HCT116 (cell line): ENCODE measurements around the gene AQP5. TPM values are rescaled to one million over a fixed set of nuclear protein-coding genes. Genes with fewer than 3 reads are reported as not detected.

Experiments used
- ATAC-seq: fragments of 200-7000 bp; cut with Tn5 transposase; 2 replicates; pipeline ENCODE4 v1.9.1; 2020; ENCODE audit warnings: mild to moderate bottlenecking, moderate library complexity
- BruUV-seq: library from RNA; stranded (reverse); fragments of 400-500 nt; replicated peaks from 2 replicates; lab custom pipeline; 2021; lab: Mats Ljungman, UMichigan
- CTCF ChIA-PET: fragments of 300-600 bp; sonication (Branson Sonifier 250); formaldehyde crosslinking; loops from one replicate; lab custom pipeline; 2021; ENCODE audit warnings: antibody characterized with exemption; lab: Charles Lee
- POLR2A ChIA-PET: fragments of 300-600, 350-600 bp; sonication (Branson Sonifier 250); formaldehyde crosslinking; loops from one replicate; lab custom pipeline; 2021; ENCODE audit warnings: antibody characterized with exemption; lab: Charles Lee
- RAD21 ChIA-PET, 2 experiments: fragments of 300-600 bp; sonication (Branson Sonifier 250); formaldehyde crosslinking; loops; one replicate each; lab custom pipeline; 2023; ENCODE audit warnings: low total read pairs in 2 of 2; ENCODE audit not compliant: uncharacterized antibody in 2 of 2, unreplicated experiment in 2 of 2, low non-redundant PET in 1 of 2; lab: Charles Lee
- DNase-seq: peaks from one replicate; pipeline ENCODE4 v3.0.0-alpha.2; 2010; ENCODE audit warnings: low read depth, low spot score
- H2AFZ ChIP-seq: fragments of 200-600 bp; shearing (Covaris generic), sonication (generic); 2 replicates; pipeline ENCODE4 v1.6.1; 2017; ENCODE audit warnings: low read depth, mixed run types, mixed read lengths, antibody characterized with exemption, low read length; ENCODE audit not compliant: poor library complexity, severe bottlenecking
- H3K27ac ChIP-seq: 2 replicates; pipeline ENCODE4 v1.5.1; 2012; ENCODE audit warnings: low read depth, low read length
- H3K27me3 ChIP-seq: fragments of 200-600 bp; sonication (generic); 2 replicates; pipeline ENCODE4 v1.6.1; 2016; ENCODE audit warnings: mixed run types, low read length, mixed read lengths; ENCODE audit not compliant: insufficient read depth
- H3K36me3 ChIP-seq, 2 experiments: fragments of 200-500 bp in 1 of 2; fragments of 200-600 bp in 1 of 2; sonication (Bioruptor generic) in 1 of 2; sonication (generic) in 1 of 2; 2 replicates each; pipeline versions ENCODE4 v1.5.1 to v1.6.1; 2014 to 2016; ENCODE audit warnings: low read length in 2 of 2, inconsistent platforms in 1 of 2, mixed read lengths in 1 of 2, mixed run types in 1 of 2; ENCODE audit not compliant: insufficient read depth in 2 of 2, control insufficient read depth in 1 of 2
- H3K4me1 ChIP-seq, 2 experiments: fragments of 200-600 bp in 1 of 2; sonication (generic) in 1 of 2; 2 replicates each; pipeline versions ENCODE4 v1.5.1 to v1.6.1; 2012 to 2017; ENCODE audit warnings: low read length in 2 of 2, inconsistent platforms in 1 of 2, mild to moderate bottlenecking in 1 of 2, mixed read lengths in 1 of 2, mixed run types in 1 of 2, moderate library complexity in 1 of 2; ENCODE audit not compliant: insufficient read depth in 2 of 2, control insufficient read depth in 1 of 2
- H3K4me2 ChIP-seq: fragments of 200-600 bp; sonication (generic); 2 replicates; pipeline ENCODE4 v1.6.1; 2017; ENCODE audit warnings: mixed run types, low read length, mixed read lengths
- H3K4me3 ChIP-seq, 2 experiments: fragments of 200-600 bp in 1 of 2; sonication (generic) in 1 of 2; replicated peaks in 1 of 2; 2 replicates each; pipeline ENCODE4 v1.5.1; 2011 to 2016; ENCODE audit warnings: low read length in 2 of 2, control low read depth in 1 of 2, low read depth in 1 of 2, mild to moderate bottlenecking in 1 of 2, mixed read lengths in 1 of 2, mixed run types in 1 of 2
- H3K79me2 ChIP-seq: fragments of 200-600 bp; sonication (generic); 2 replicates; pipeline ENCODE4 v1.6.1; 2017; ENCODE audit warnings: mild to moderate bottlenecking, mixed run types, low read length, moderate library complexity, mixed read lengths; ENCODE audit not compliant: insufficient read depth
- H3K9ac ChIP-seq: fragments of 200-600 bp; sonication (generic); 2 replicates; pipeline ENCODE4 v1.6.1; 2016; ENCODE audit warnings: low read length, mixed read lengths
- H3K9me2 ChIP-seq: fragments of 200-600 bp; sonication (generic), shearing (Covaris generic); 2 replicates; pipeline ENCODE4 v1.6.1; 2017; ENCODE audit warnings: mixed run types, mild to moderate bottlenecking, moderate library complexity; ENCODE audit not compliant: insufficient read depth
- H3K9me3 ChIP-seq, 2 experiments: fragments of 200-500 bp in 1 of 2; fragments of 200-600 bp in 1 of 2; sonication (Bioruptor generic) in 1 of 2; sonication (generic) in 1 of 2; 2 replicates each; pipeline ENCODE4 v1.6.1; 2014 to 2017; ENCODE audit warnings: low read length in 2 of 2, mixed read lengths in 2 of 2, inconsistent platforms in 1 of 2, low read depth in 1 of 2, mild to moderate bottlenecking in 1 of 2, mixed run types in 1 of 2, moderate library complexity in 1 of 2; ENCODE audit not compliant: control insufficient read depth in 1 of 2, insufficient read depth in 1 of 2
- H4K20me1 ChIP-seq: fragments of 200-600 bp; sonication (generic), shearing (Covaris generic); 2 replicates; pipeline ENCODE4 v1.6.1; 2017; ENCODE audit warnings: mixed run types, mild to moderate bottlenecking, moderate library complexity; ENCODE audit not compliant: insufficient read depth
- CEBPB ChIP-seq: IDR thresholded peaks from 2 replicates; pipeline ENCODE4 v1.6.1; 2012; ENCODE audit warnings: low read depth
- POLR2A ChIP-seq: IDR thresholded peaks from 2 replicates; pipeline ENCODE4 v1.7.0; 2011; ENCODE audit warnings: borderline replicate concordance; ENCODE audit not compliant: insufficient read depth, insufficient read length; ENCODE audit errors: extremely low read depth
- intact Hi-C: fragments of 100-400 bp; cut with micrococcal nuclease; formaldehyde crosslinking; loops from 2 replicates; pipeline ENCODE4 v1.10.0; 2022
- total RNA-seq: library from RNA; stranded (reverse); gene quantifications from one replicate; pipeline ENCODE4 v1.2.1, GENCODE V29; 2021; ENCODE audit not compliant: unreplicated experiment
- TF ChIP-seq, protein P1 (sequence below): IDR thresholded peaks from 2 replicates; pipeline ENCODE4 v1.6.1; 2012; ENCODE audit warnings: low read depth

AQP5 gene
- total RNA-seq, 1 experiment from 2014 or later = not detected

DNA sequence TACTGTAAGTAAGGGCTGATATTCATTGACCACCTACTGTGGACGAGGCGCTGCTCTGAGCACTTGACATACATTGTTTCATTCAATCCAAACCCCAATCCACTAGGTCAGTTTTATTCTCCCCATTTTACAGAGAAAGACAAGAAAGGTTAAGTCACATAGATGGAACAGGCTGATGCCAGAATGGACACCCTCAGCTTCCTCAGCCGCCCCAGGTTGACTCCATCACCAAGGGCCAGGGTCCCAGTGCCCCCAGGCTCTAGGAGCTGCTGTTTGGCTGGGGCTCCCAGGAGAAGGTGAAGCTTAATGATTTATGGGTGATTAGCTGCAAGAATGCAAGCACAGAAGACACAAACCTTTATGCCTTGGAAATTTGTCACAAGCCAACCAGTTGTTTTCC, 11.8 kb upstream of the AQP5 start:
- H2AFZ ChIP-seq = no peak overlapping the region
- RAD21 ChIA-PET = no interaction called here
- BruUV-seq = no TSS peak
- TF ChIP-seq, protein P1, sequence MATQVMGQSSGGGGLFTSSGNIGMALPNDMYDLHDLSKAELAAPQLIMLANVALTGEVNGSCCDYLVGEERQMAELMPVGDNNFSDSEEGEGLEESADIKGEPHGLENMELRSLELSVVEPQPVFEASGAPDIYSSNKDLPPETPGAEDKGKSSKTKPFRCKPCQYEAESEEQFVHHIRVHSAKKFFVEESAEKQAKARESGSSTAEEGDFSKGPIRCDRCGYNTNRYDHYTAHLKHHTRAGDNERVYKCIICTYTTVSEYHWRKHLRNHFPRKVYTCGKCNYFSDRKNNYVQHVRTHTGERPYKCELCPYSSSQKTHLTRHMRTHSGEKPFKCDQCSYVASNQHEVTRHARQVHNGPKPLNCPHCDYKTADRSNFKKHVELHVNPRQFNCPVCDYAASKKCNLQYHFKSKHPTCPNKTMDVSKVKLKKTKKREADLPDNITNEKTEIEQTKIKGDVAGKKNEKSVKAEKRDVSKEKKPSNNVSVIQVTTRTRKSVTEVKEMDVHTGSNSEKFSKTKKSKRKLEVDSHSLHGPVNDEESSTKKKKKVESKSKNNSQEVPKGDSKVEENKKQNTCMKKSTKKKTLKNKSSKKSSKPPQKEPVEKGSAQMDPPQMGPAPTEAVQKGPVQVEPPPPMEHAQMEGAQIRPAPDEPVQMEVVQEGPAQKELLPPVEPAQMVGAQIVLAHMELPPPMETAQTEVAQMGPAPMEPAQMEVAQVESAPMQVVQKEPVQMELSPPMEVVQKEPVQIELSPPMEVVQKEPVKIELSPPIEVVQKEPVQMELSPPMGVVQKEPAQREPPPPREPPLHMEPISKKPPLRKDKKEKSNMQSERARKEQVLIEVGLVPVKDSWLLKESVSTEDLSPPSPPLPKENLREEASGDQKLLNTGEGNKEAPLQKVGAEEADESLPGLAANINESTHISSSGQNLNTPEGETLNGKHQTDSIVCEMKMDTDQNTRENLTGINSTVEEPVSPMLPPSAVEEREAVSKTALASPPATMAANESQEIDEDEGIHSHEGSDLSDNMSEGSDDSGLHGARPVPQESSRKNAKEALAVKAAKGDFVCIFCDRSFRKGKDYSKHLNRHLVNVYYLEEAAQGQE = no peak
- TF ChIP-seq CEBPB (no peak), POLR2A (no peak)
- no peaks in the 10 kb centered on the region for H3K27me3 ChIP-seq
- ATAC-seq (no peak), DNase-seq (no peak)
- H3K79me2 ChIP-seq = no peaks in the 10 kb centered on the region
- no peak overlapping the region for H3K4me2 ChIP-seq
- CTCF ChIA-PET = interaction anchor here (1.3 kb wide), 1 partner anchor 18 kb away, joined by 5 read pairs; no protein-coding TSS in a partner anchor
- no peaks in the 10 kb centered on the region for H3K9me3 ChIP-seq
- H4K20me1 ChIP-seq = no peaks in the 10 kb centered on the region
- intact Hi-C loops = no loop called here
- H3K9ac ChIP-seq = no peak overlapping the region
- H3K36me3 ChIP-seq = no peaks in the 10 kb centered on the region
- POLR2A ChIA-PET = no interaction called here
- H3K27ac ChIP-seq = no peak overlapping the region
- H3K4me3 ChIP-seq = no peak overlapping the region
- H3K9me2 ChIP-seq = no peaks in the 10 kb centered on the region
- peaks cover 3 to 13% of the 10 kb centered on the region in 2 experiments; a peak in 3 of 4 replicates for H3K4me1 ChIP-seq
